IPS DF 19.7 (cell line): ENCODE results near the gene DICER1.

ENCODE experiments used
- DNase-seq: peaks from one replicate; pipeline ENCODE4 v3.0.0-alpha.2; 2013; ENCODE audit warnings: low read depth, low spot score

The DICER1 gene

GRCh38 chr14:95058491-95058890, 98.8 kb downstream of the DICER1 start:
- no peak for DNase-seq

DNA sequence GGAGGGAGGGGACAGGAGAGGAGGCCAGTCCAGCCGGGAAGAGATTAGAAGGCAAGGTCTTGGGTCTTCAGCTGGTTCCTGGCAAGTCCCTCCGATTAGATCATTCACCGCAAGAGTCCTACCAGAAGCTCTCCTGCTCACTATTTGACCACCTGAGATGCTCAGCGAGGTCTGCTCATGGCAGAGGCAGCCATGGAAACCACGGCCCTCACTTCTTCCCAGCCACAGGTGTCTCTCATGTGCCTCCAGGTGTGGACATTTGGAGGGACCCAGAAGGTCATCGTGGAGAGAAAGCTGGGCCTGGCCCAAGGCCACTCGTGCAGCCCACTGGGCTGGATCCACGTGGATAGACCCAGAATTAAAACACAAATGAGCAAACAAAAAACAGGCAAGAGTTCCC, 99.5 kb downstream of the DICER1 start:
- DNase-seq = no peak

DNA sequence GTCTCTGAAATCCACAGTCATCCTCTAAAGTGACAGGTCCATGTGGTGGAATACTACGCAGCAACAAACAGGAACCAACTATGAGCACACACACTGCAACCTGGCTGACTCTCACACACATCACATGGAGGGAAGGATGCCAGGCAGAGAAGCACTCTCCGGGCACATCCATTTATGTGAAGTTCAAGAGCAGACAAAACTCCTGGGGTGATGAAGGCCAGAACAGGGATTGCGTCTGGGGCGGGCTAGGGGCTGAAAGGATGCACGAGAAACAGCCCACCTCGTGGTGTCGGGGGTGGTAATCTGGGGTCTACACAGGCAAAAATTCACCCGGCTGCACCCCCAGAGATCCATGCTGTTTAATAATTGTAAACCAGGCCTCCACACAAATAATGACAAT, 100.2 kb downstream of the DICER1 start:
- DNase-seq = no peak

- DNase-seq = no peak
These were observed 100.9 kb downstream of the DICER1 start for GRCh38 chr14:95056476-95056875.

GRCh38 chr14:95055318-95055717, 102.0 kb downstream of the DICER1 start:
- no peak for DNase-seq

DNA sequence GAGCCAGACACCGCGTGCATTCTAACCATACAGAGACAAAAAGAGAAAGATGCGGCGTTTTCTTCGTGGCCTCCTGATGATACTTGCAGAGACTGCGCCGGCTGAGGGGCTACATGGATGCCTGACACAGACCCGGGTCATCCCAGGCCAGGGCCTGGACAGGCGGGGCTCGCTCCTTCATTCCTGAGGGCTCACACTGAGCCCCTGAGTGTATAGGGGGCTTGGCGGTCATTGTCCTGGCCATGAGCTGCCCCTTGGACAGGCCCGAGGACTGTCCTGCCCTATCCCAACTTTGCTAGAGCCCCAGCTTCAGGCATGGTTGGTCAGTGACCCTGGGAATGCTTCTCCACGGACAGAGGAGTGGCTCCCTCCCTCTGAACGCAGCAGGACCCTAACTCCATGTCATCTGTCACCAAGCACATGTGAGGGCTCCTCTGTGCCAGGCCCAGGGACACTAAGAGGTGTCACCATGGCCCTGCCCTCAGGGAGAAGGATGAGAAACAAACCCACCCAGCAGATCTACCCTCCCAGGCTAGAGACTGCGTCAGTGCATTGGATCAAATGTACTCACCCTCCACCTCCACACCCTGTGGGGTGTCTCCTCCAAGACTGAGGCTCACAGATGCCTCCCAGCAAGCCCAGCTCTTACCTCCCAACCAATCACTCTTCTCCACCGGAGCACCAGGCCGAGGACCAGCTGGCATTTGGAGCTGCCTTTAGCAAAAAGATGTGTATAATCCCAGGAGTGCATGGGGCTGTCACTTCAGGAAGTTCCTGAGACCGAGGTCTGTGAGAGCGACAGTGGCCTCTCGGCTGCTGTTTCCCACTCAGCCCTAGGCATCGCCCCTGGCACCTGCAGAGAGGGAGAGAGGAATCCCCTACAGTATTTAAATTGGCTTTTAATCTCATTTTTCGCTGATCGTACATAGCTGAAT, 102.7 kb downstream of the DICER1 start:
- DNase-seq = no peak

GRCh38 chr14:95052016-95052585, 105.2 kb downstream of the DICER1 start:
- no peak for DNase-seq

GRCh38 chr14:95049952-95050351, 107.4 kb downstream of the DICER1 start:
- no peak for DNase-seq

DNA sequence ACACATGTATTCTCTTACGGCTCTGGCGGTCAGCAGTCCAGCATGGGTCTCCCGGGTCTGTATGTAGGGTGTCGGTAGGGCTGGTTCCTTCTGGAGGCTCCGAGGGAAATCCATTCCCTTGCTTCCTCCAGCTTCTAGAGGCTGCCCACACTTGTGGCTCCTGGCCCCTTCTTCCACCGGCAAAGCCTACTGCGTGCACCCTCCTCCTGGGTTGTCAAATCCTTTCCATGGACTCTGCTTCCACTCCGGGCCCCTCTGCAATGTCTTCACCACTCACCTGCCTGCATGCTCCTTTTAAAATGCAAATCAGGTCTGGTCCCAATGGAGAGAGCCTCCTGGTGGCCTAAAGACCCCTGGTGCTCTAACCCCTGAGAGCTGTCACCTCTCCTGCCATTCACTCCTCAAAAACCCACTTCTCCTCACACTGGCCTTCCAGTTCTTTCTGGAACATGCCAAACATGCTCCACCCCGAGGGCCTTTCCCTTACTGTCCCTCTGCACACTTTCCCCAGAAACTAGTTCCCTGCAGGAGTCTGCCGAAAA, 108.5 kb downstream of the DICER1 start:
- DNase-seq = no peak

DNA sequence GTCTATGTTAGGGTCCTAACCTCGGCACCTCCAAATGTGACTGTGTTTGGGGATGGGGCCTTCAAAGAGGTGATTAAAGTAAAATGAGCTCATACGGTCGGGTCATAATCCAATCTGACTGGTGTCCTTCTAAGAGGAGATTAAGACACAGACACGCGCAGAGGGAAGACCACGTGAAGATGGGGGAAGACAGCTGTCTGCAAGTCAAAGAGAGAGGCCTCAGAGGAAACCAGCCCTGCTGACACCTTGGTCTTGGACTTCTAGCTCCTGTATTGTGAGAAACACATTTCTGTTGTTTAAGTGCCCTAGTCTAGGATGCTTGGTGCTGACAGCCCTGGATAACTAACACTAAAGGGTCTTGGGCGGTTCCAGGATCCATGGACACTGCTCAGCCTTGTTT, 109.6 kb downstream of the DICER1 start:
- DNase-seq = no peak

GRCh38 chr14:95046711-95047681, 110.3 kb downstream of the DICER1 start:
- DNase-seq = no peak

- DNase-seq = no peak
These were observed 111.4 kb downstream of the DICER1 start for GRCh38 chr14:95045836-95046430.

DNA sequence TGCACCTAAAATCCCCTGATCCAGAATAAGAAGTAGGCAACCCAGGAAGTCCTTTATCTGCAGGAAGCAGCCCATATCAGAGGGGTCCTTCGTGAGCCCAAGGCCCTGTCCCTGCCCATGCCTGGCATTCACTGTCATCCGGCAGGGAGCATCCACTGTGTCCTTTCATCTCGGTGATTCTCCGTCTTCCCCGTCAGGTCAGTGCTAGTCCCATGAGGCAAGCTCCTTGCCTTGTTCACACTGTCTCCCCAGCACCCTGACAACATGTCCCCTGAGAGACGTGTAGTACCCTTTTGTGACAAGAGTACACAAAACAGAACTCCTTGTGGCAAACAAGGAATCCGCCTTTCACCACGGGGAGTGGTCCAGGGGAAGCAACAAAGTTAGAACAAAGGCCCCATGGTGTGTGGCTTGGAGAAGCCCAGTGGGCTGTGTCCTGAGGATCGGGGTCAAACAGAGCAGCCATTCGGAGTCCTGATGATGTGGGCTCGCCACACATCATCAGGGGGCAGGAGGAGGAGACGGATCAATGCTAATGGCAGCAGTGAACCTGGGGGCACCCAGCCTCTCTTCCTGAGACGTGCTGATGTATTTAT, 112.1 kb downstream of the DICER1 start:
- no peak for DNase-seq

DNA sequence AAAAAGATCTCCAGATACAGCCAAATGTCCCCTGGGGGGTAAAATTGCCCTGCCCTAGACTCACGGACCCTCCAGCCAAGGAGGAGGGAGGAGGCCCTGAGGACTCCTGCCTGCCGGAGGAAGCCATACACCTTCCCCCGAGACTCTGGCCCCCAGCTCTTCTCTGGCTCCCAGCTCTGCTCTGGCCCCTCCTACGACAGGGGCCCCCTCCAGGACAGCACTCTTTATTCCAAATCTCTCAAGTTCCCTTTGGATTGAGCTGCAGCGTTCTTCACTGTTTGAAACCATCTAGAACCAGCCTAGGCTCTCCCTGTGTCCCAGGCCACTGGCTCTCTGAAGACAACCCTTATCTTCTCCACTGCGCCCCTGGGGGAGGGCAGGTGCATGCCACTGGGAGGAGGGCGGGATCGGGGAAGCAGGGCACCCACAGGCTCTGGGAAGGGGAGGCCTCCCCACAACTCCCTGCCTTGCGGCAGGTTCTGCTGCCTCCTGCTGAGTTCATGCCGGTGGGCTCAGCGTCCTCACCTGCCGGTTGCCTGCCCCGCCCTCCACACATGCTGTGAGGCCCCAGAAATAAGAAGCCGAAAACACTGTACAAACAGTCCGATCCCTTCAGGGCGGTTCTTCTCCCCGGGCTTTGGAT, 112.7 kb downstream of the DICER1 start:
- no peak for DNase-seq

DNA sequence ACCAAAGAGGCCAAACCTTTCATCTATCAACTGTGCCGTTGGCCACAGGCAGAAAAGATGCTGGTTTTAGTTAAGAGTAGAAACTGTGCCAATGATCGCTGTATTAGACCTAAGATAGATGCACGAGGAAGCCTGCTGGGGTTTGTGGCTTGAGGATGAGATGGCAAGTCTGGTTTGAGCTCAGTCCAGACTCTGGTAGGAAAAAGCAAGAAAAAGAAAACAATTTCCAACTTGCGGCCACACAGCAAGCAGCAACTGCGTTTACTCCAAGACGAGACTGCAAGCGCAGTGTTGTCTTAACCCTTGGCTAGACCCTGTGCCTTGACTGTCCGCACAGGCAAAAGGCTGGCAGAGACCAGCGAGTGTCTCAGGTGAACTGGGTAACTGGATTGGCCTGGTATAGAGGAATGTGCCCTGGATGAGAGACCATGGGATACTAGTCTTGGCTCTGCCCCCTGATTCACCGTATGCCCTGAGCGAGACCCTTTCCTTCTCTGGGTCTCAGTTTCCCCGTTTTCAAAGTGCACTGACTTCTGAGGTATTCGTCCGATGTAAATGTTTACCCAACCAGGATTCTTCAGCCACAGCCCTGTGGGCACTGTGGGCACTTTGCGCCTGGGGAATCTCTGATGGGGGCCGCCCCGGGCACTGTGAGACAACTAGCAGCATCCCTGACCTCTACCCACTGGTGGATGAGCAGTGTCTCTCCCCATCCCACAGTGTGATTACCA, 113.4 kb downstream of the DICER1 start:
- DNase-seq = no peak

- DNase-seq = no peak
These were observed 114.0 kb downstream of the DICER1 start for GRCh38 chr14:95043314-95043713.

DNA sequence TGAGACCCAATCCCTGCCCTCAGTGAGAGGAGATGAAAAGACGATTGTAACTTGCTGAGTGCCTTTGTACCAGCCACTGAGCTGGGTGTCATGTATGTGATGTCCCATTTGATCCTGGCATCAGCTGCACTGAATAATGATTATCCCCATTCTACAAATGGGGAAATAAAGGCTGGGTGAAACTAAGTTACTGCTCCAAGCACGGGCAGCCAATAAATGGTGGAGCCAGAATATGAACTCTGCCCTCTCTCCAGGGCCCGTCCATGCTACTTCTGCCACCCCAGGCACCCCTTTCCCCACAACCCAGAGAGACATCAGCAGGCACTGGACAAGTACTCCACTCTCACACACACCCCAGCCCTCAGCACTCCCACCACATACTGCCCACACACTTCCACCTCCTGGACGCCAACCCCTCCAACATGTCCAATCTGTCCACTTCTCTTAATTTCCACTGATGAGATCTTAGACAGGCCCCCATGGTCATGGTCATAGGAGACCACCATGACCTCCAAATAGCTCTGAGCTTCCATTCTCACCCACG, 115.8 kb downstream of the DICER1 start:
- no peak for DNase-seq

DNA sequence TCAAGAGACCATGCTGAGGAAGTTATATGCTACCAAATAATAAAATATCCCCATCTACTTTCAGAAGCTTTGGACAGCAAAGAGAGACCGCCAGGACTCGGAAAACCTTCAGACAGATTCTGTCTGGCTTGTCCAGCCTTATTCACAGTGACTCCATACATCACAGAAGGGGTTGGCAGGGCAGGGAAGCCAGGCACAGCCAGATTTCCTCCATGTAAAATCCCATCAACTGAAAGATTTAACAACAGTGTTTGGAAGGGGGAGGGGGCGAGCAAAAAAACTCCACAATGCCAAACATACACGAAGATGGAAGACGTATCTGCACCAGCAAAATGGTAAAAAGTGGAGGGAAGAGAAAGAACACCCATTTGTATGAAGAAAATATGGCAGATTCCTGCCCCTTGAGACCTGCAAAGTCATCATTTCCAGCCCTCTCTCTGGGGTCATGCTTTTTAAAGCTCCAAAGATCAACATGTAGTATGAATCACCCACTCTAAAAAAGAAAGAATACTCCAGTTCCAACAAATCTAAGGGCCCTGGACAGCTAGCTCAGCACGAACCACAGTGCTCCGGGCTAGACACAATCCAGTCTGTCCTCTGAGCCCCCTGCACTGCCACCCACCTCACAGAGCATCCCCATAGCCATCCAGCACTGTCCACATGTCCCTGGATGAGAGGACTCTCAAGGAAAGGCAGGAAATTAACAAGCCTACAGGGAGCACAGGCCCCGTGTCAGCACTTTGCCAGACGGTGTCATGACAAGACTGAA, 116.4 kb downstream of the DICER1 start:
- no peak for DNase-seq

GRCh38 chr14:95039993-95040348, 117.4 kb downstream of the DICER1 start:
- DNase-seq = no peak
